HL-60 (cell line): ENCODE results near the gene MMRN2.

Source experiments
- CTCF ChIP-seq: IDR thresholded peaks from one replicate; pipeline ENCODE4 v1.5.1; 2011; ENCODE audit warnings: low read length, control low read depth, inconsistent platforms; ENCODE audit not compliant: insufficient read depth
- GABPA ChIP-seq: IDR thresholded peaks from 2 replicates; pipeline ENCODE4 v1.6.1; 2012; ENCODE audit warnings: low read depth
- POLR2AphosphoS5 ChIP-seq: IDR thresholded peaks from 2 replicates; pipeline ENCODE4 v1.6.1; 2012; ENCODE audit warnings: low read depth
- REST ChIP-seq: IDR thresholded peaks from 2 replicates; pipeline ENCODE4 v1.6.1; 2012; ENCODE audit warnings: low read depth; ENCODE audit not compliant: insufficient replicate concordance
- SPI1 ChIP-seq: IDR thresholded peaks from 2 replicates; pipeline ENCODE4 v1.6.1; 2012; ENCODE audit warnings: low read depth, mild to moderate bottlenecking, borderline replicate concordance

DNA sequence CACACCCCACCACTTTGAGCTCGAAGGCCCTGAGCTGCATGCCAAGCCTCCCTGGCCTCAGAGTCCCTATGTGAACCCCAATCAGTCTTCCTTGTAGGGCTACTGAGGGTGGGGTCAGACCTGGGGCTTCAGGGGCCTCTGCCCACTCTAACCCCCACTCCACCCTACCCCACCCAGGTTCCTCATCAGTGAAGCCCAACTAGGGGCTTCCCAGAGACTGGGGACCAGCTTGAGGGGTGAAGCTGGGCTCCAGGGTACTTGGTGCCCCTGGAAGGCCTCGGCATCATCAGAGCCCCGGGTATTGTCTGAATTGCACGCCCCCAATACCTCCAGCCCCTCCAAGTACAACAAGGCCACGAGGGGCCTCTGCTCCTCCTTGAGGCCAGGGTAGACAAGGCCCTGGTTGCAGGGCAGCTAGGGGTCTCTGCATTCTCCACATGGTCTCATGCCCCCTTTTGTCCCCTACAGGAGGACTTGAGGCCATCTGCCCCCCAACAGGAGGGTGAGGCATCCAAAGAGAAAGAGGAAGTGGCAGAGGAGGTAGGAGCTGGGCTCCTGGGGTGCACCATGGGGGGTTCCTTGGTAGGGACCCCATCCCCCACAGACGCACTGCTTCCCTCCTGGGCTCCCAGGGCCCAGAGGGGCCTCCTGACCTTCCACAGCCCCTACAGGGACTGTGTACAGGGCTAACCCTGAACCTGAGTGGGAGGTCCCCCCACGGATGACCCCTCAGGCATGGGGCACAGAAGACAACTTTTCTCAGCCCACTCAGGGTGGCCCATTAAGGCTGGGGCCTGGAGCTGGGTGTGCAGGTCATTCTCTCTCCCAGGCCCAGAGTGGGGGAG is 4.9 kb upstream of the MMRN2 start:
- TF ChIP-seq CTCF (no peak), REST (no peak), POLR2AphosphoS5 (no peak), GABPA (no peak), SPI1 (peak; percentile 76)
